WTC11 (cell line): ENCODE measurements around the gene NFATC2. TPM values are rescaled to one million over a fixed set of nuclear protein-coding genes. Genes with fewer than 3 reads are reported as not detected.

ENCODE experiments used
- ATAC-seq: fragments of 200-7000 bp; cut with Tn5 transposase; 2 replicates; pipeline ENCODE4 v1.10.0; 2021; ENCODE audit warnings: mild to moderate bottlenecking, moderate library complexity
- CTCF ChIA-PET: fragments of 300-600 bp; sonication (Branson Sonifier 250); formaldehyde crosslinking; loops from one replicate; lab custom pipeline; 2021; ENCODE audit warnings: antibody characterized with exemption; lab: Charles Lee
- POLR2A ChIA-PET: fragments of 350-600 bp; sonication (Branson Sonifier 250); formaldehyde crosslinking; loops from one replicate; lab custom pipeline; 2021; ENCODE audit warnings: antibody characterized with exemption; lab: Charles Lee
- DNase-seq: peaks from one replicate; pipeline ENCODE4 v3.0.0; 2021; ENCODE audit warnings: low spot score
- H3K27ac Mint-ChIP-seq: 2 replicates; pipeline ENCODE4 v1.8.0; 2021; ENCODE audit warnings: mixed read lengths
- H3K27me3 Mint-ChIP-seq: 2 replicates; pipeline ENCODE4 v1.8.0; 2021; ENCODE audit warnings: low read depth, mild to moderate bottlenecking, moderate library complexity, mixed read lengths
- H3K36me3 Mint-ChIP-seq: 2 replicates; pipeline ENCODE4 v1.8.0; 2021; ENCODE audit warnings: mixed read lengths
- H3K4me1 Mint-ChIP-seq: 2 replicates; pipeline ENCODE4 v1.8.0; 2022; ENCODE audit warnings: mixed read lengths
- H3K4me3 Mint-ChIP-seq: 2 replicates; pipeline ENCODE4 v1.8.0; 2021; ENCODE audit warnings: mild to moderate bottlenecking, moderate library complexity, mixed read lengths
- H3K9me3 Mint-ChIP-seq: 2 replicates; pipeline ENCODE4 v1.8.0; 2021; ENCODE audit warnings: mixed read lengths
- FOXP1 ChIP-seq: sonication (generic); formaldehyde crosslinking; IDR thresholded peaks from 2 replicates; pipeline ENCODE4 v1.8.0; 2022; ENCODE audit warnings: missing genetic modification reagents, mild to moderate bottlenecking, moderate library complexity, borderline replicate concordance
- GRHL2 ChIP-seq: fragments of 250-450 bp; sonication (Bioruptor Pico); IDR thresholded peaks from 2 replicates; pipeline ENCODE4 v1.8.0; 2022; ENCODE audit warnings: mild to moderate bottlenecking, moderate library complexity; ENCODE audit not compliant: insufficient replicate concordance, severe bottlenecking
- MYBL2 ChIP-seq: sonication (generic); formaldehyde crosslinking; IDR thresholded peaks from 2 replicates; pipeline ENCODE4 v1.8.1; 2023; ENCODE audit warnings: mild to moderate bottlenecking, moderate library complexity, missing genetic modification reagents
- NFATC4 ChIP-seq: fragments of 250-450 bp; sonication (Bioruptor Pico); IDR thresholded peaks from 2 replicates; pipeline ENCODE4 v1.9.0; 2021; ENCODE audit warnings: mild to moderate bottlenecking
- NFE2L1 ChIP-seq: sonication (generic); formaldehyde crosslinking; IDR thresholded peaks from 2 replicates; pipeline ENCODE4 v1.8.1; 2023; ENCODE audit warnings: missing genetic modification reagents
- SP1 ChIP-seq: sonication (generic); formaldehyde crosslinking; conservative IDR thresholded peaks from 2 replicates; pipeline ENCODE4 v1.8.1; 2022; ENCODE audit warnings: missing genetic modification reagents
- TCF7 ChIP-seq: sonication (generic); formaldehyde crosslinking; IDR thresholded peaks from 2 replicates; pipeline ENCODE4 v1.8.0; 2022; ENCODE audit warnings: mild to moderate bottlenecking, low read depth, missing genetic modification reagents, moderate library complexity
- TEAD4 ChIP-seq: sonication (generic); formaldehyde crosslinking; IDR thresholded peaks from 2 replicates; pipeline ENCODE4 v1.8.0; 2022; ENCODE audit warnings: mild to moderate bottlenecking, missing genetic modification reagents
- ZBTB21 ChIP-seq: sonication (generic); formaldehyde crosslinking; IDR thresholded peaks from 2 replicates; pipeline ENCODE4 v1.8.1; 2023; ENCODE audit warnings: mild to moderate bottlenecking, missing genetic modification reagents, borderline replicate concordance
- ZNF138 ChIP-seq: sonication (generic); formaldehyde crosslinking; conservative IDR thresholded peaks from 2 replicates; pipeline ENCODE4 v1.8.1; 2022; ENCODE audit warnings: mild to moderate bottlenecking, moderate library complexity, missing genetic modification reagents
- ZNF219 ChIP-seq: sonication (generic); formaldehyde crosslinking; IDR thresholded peaks from 2 replicates; pipeline ENCODE4 v1.8.0; 2023; ENCODE audit warnings: missing genetic modification reagents, mild to moderate bottlenecking, borderline replicate concordance
- ZNF263 ChIP-seq: sonication (generic); formaldehyde crosslinking; IDR thresholded peaks from 2 replicates; pipeline ENCODE4 v1.8.1; 2022; ENCODE audit warnings: low read depth, mild to moderate bottlenecking, moderate library complexity, missing genetic modification reagents
- ZNF396 ChIP-seq: fragments of 250-450 bp; sonication (Bioruptor Pico); IDR thresholded peaks from 2 replicates; pipeline ENCODE4 v1.8.0; 2021; ENCODE audit warnings: mild to moderate bottlenecking, moderate library complexity, borderline replicate concordance
- ZNF671 ChIP-seq: fragments of 250-450 bp; sonication (Bioruptor Pico); IDR thresholded peaks from 2 replicates; pipeline ENCODE4 v1.8.0; 2021; ENCODE audit warnings: mild to moderate bottlenecking
- total RNA-seq: library from RNA; stranded (reverse); gene quantifications from 3 replicates; pipeline ENCODE4 v1.2.3, GENCODE V29; 2021
- TF ChIP-seq, protein P1 (sequence below): sonication (generic); formaldehyde crosslinking; IDR thresholded peaks from 2 replicates; pipeline ENCODE4 v1.8.0; 2023; ENCODE audit warnings: mild to moderate bottlenecking, missing genetic modification reagents
- TF ChIP-seq, protein P2 (sequence below): fragments of 200-600 bp; IDR thresholded peaks from 2 replicates; pipeline ENCODE4 v1.8.0; 2022; ENCODE audit warnings: antibody characterized with exemption
- TF ChIP-seq, protein P3 (sequence below): sonication (generic); formaldehyde crosslinking; IDR thresholded peaks from 2 replicates; pipeline ENCODE4 v1.8.1; 2022; ENCODE audit warnings: missing genetic modification reagents, borderline replicate concordance
- TF ChIP-seq, protein P4 (sequence below): sonication (generic); formaldehyde crosslinking; IDR thresholded peaks from 2 replicates; pipeline ENCODE4 v1.8.1; 2022; ENCODE audit warnings: mild to moderate bottlenecking, moderate library complexity, missing genetic modification reagents
- TF ChIP-seq, protein P5 (sequence below): sonication (generic); formaldehyde crosslinking; IDR thresholded peaks from 2 replicates; pipeline ENCODE4 v1.8.1; 2023; ENCODE audit warnings: mild to moderate bottlenecking, missing genetic modification reagents, moderate library complexity

NFATC2 gene
- total RNA-seq, 1 experiment from 2014 or later, result 1.7 TPM

DNA sequence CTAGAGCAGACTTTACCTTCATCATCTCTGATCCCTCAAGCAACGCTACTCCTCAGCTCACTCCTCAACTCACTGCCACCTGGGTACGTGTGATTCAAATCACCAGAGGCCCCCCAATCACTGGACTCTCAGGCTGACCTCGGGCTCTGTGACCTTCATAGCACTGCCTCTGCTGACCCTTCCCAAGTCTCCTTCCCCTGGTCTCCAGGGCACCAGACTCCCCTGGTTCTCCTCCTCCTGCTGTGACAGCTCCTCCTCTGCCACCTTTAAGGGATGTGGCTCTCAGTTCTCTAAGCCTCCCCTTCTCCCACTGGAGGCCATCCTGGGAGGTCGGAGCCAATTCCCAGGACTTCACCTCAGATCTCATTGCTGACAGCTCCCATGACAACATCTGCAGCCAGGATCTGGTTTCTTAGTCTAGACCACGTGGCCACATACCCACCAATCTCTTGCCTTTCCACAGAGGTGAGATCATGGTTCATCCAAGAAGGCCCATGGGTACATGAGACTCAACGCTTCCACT lies 90.4 kb downstream of the NFATC2 start (continued):
- TF ChIP-seq, protein P1, sequence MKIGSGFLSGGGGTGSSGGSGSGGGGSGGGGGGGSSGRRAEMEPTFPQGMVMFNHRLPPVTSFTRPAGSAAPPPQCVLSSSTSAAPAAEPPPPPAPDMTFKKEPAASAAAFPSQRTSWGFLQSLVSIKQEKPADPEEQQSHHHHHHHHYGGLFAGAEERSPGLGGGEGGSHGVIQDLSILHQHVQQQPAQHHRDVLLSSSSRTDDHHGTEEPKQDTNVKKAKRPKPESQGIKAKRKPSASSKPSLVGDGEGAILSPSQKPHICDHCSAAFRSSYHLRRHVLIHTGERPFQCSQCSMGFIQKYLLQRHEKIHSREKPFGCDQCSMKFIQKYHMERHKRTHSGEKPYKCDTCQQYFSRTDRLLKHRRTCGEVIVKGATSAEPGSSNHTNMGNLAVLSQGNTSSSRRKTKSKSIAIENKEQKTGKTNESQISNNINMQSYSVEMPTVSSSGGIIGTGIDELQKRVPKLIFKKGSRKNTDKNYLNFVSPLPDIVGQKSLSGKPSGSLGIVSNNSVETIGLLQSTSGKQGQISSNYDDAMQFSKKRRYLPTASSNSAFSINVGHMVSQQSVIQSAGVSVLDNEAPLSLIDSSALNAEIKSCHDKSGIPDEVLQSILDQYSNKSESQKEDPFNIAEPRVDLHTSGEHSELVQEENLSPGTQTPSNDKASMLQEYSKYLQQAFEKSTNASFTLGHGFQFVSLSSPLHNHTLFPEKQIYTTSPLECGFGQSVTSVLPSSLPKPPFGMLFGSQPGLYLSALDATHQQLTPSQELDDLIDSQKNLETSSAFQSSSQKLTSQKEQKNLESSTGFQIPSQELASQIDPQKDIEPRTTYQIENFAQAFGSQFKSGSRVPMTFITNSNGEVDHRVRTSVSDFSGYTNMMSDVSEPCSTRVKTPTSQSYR (CRISPR knock-in tag), result no peak
- TF ChIP-seq ZNF263 (CRISPR knock-in tag), result no peak
- no peak for TF ChIP-seq NFE2L1
- no peak for TF ChIP-seq SP1 (CRISPR knock-in tag)
- no peak for TF ChIP-seq FOXP1 (CRISPR knock-in tag)
- TF ChIP-seq, all 79 proteins: peak for 0

DNA sequence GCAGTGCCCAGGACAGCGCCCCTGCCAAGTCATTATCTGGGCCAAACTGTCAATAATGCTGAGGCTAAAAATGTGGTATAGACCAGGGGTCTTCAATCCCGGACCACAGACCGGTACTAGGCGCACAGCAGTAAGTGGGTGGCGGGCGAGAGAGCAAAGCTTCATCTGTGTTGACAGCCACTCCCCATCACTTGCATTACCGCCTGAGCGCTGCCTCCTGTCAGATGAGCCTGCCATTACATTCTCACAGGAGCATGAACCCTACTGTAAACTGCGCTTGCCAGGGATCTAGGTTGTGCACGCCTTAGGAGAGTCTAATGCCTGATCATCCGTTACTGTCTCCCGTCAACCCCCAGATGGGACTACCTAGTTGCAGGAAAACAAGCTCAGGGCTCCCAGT lies 91.0 kb downstream of the NFATC2 start:
- H3K27me3 Mint-ChIP-seq, result no peaks in the 10 kb centered on the region
- ChIA-PET POLR2A (no interaction called here), CTCF (interaction anchor here (0.6 to 3.1 kb wide), 3 partner anchors 10 to 1687 kb away, joined by 3 to 17 read pairs (median 3); no protein-coding TSS in a partner anchor)
- peaks cover 6% of the 10 kb centered on the region; the same call in 1 of the 2 replicates for H3K36me3 Mint-ChIP-seq
- H3K27ac Mint-ChIP-seq, result no peak overlapping the region
- peaks cover 9% of the 10 kb centered on the region for H3K9me3 Mint-ChIP-seq
- ATAC-seq, result no peak; the same call in 1 of the 2 replicates
- no peak overlapping the region for H3K4me3 Mint-ChIP-seq
- DNase-seq, result no peak
- peaks cover 4% of the 10 kb centered on the region; the same call in 1 of the 2 replicates for H3K4me1 Mint-ChIP-seq
- TF ChIP-seq ZNF396 (CRISPR knock-in tag) (no peak), ZBTB21 (CRISPR knock-in tag) (no peak), NFATC4 (CRISPR knock-in tag) (no peak), GRHL2 (CRISPR knock-in tag) (no peak), MYBL2 (CRISPR knock-in tag) (no peak), TCF7 (CRISPR knock-in tag) (no peak), TEAD4 (CRISPR knock-in tag) (no peak)
- TF ChIP-seq, protein P2, sequence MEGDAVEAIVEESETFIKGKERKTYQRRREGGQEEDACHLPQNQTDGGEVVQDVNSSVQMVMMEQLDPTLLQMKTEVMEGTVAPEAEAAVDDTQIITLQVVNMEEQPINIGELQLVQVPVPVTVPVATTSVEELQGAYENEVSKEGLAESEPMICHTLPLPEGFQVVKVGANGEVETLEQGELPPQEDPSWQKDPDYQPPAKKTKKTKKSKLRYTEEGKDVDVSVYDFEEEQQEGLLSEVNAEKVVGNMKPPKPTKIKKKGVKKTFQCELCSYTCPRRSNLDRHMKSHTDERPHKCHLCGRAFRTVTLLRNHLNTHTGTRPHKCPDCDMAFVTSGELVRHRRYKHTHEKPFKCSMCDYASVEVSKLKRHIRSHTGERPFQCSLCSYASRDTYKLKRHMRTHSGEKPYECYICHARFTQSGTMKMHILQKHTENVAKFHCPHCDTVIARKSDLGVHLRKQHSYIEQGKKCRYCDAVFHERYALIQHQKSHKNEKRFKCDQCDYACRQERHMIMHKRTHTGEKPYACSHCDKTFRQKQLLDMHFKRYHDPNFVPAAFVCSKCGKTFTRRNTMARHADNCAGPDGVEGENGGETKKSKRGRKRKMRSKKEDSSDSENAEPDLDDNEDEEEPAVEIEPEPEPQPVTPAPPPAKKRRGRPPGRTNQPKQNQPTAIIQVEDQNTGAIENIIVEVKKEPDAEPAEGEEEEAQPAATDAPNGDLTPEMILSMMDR, result no peak
- TF ChIP-seq, protein P3, sequence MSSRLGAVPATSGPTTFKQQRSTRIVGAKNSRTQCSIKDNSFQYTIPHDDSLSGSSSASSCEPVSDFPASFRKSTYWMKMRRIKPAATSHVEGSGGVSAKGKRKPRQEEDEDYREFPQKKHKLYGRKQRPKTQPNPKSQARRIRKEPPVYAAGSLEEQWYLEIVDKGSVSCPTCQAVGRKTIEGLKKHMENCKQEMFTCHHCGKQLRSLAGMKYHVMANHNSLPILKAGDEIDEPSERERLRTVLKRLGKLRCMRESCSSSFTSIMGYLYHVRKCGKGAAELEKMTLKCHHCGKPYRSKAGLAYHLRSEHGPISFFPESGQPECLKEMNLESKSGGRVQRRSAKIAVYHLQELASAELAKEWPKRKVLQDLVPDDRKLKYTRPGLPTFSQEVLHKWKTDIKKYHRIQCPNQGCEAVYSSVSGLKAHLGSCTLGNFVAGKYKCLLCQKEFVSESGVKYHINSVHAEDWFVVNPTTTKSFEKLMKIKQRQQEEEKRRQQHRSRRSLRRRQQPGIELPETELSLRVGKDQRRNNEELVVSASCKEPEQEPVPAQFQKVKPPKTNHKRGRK (CRISPR knock-in tag), result no peak

DNA sequence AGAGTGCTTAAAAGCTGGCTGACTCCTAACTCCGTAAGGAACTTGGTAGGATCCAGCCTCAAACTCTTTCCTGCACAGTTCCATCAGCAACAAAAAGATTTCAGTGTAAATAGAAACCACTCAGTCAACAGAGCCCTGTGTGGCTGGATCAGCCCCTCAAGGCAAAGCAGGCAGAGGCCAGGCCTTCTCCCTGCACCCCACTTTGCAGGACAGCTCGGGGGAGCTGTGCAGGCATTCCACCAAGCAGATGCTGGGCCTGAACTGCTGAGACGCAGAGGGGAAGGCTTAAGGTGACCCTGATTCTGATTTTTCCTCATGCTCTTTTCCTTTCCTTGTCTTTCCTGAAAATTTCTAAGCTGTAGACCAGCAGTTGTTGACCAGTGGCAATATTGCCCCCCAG lies 91.5 kb downstream of the NFATC2 start:
- ChIA-PET POLR2A (no interaction called here), CTCF (interaction anchor here (0.6 to 3.1 kb wide), 3 partner anchors 10 to 1686 kb away, joined by 3 to 17 read pairs (median 3); no protein-coding TSS in a partner anchor)
- TF ChIP-seq ZNF138 (CRISPR knock-in tag), result no peak
- TF ChIP-seq ZNF219 (CRISPR knock-in tag), result no peak
- TF ChIP-seq, protein P4, sequence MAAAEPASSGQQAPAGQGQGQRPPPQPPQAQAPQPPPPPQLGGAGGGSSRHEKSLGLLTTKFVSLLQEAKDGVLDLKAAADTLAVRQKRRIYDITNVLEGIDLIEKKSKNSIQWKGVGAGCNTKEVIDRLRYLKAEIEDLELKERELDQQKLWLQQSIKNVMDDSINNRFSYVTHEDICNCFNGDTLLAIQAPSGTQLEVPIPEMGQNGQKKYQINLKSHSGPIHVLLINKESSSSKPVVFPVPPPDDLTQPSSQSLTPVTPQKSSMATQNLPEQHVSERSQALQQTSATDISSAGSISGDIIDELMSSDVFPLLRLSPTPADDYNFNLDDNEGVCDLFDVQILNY (CRISPR knock-in tag), result no peak
- TF ChIP-seq, protein P5, sequence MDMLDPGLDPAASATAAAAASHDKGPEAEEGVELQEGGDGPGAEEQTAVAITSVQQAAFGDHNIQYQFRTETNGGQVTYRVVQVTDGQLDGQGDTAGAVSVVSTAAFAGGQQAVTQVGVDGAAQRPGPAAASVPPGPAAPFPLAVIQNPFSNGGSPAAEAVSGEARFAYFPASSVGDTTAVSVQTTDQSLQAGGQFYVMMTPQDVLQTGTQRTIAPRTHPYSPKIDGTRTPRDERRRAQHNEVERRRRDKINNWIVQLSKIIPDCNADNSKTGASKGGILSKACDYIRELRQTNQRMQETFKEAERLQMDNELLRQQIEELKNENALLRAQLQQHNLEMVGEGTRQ (CRISPR knock-in tag), result no peak
- no peak for TF ChIP-seq FOXP1 (CRISPR knock-in tag)
- no peak for TF ChIP-seq ZNF671 (CRISPR knock-in tag)
- Mint-ChIP-seq H3K9me3 (peaks cover 9% of the 10 kb centered on the region), H3K27me3 (no peaks in the 10 kb centered on the region), H3K4me3 (no peak overlapping the region), H3K36me3 (peaks cover 6% of the 10 kb centered on the region; the same call in 1 of the 2 replicates), H3K27ac (no peak overlapping the region), H3K4me1 (peaks cover 4% of the 10 kb centered on the region; the same call in 1 of the 2 replicates)
- no peak for DNase-seq
- no peak for ATAC-seq
